DND-41 (cell line): ENCODE data around the gene NXNL2.

ENCODE experiments used
- ATAC-seq: fragments of 200-7000 bp; cut with Tn5 transposase; 3 replicates; pipeline ENCODE4 v1.9.1; 2021; ENCODE audit warnings: low read depth; ENCODE audit not compliant: insufficient read depth
- DNase-seq: peaks from one replicate; pipeline ENCODE4 v3.0.0-alpha.2; 2020
- H2AFZ ChIP-seq: 2 replicates; pipeline ENCODE4 v1.6.0; 2012; ENCODE audit warnings: low read depth, low read length
- H3K27ac ChIP-seq: 2 replicates; pipeline ENCODE4 v1.5.1; 2012; ENCODE audit warnings: low read length, inconsistent platforms
- H3K27me3 ChIP-seq: fragments of 200-600 bp; sonication (generic); 2 replicates; pipeline ENCODE4 v1.6.0; 2012; ENCODE audit warnings: low read length, mild to moderate bottlenecking, inconsistent platforms; ENCODE audit not compliant: insufficient read depth, poor library complexity
- H3K36me3 ChIP-seq: 2 replicates; pipeline ENCODE4 v1.5.1; 2012; ENCODE audit warnings: low read length, inconsistent platforms; ENCODE audit not compliant: insufficient read depth
- H3K4me1 ChIP-seq: 2 replicates; pipeline ENCODE4 v1.5.1; 2012; ENCODE audit warnings: mild to moderate bottlenecking, low read length; ENCODE audit not compliant: insufficient read depth
- H3K4me2 ChIP-seq: 2 replicates; pipeline ENCODE4 v1.6.0; 2012; ENCODE audit warnings: mild to moderate bottlenecking, moderate library complexity, low read length, inconsistent platforms; ENCODE audit not compliant: insufficient read depth
- H3K4me3 ChIP-seq, 2 experiments: fragments of 200-600 bp in 1 of 2; shearing (Covaris generic) in 1 of 2; 2 replicates each; pipeline ENCODE4 v1.5.1; 2012 to 2016; ENCODE audit warnings: inconsistent platforms in 2 of 2, low read length in 2 of 2, mild to moderate bottlenecking in 2 of 2, low read depth in 1 of 2, moderate library complexity in 1 of 2
- H3K79me2 ChIP-seq: 2 replicates; pipeline ENCODE4 v1.6.0; 2012; ENCODE audit warnings: low read length, inconsistent platforms; ENCODE audit not compliant: insufficient read depth
- H3K9ac ChIP-seq: 2 replicates; pipeline ENCODE4 v1.6.0; 2012; ENCODE audit warnings: low read depth, mild to moderate bottlenecking, inconsistent platforms, low read length, moderate library complexity
- H3K9me3 ChIP-seq: 2 replicates; pipeline ENCODE4 v1.5.1; 2012; ENCODE audit warnings: low read length, moderate library complexity, mild to moderate bottlenecking, inconsistent platforms; ENCODE audit not compliant: insufficient read depth, severe bottlenecking
- H4K20me1 ChIP-seq: 2 replicates; pipeline ENCODE4 v1.6.0; 2012; ENCODE audit warnings: low read length; ENCODE audit not compliant: insufficient read depth
- CTCF ChIP-seq: IDR thresholded peaks from 2 replicates; pipeline ENCODE4 v1.5.1; 2012; ENCODE audit warnings: borderline replicate concordance, low read length, moderate library complexity, mild to moderate bottlenecking; ENCODE audit not compliant: poor library complexity, severe bottlenecking; ENCODE audit errors: extremely low read depth
- EZH2 ChIP-seq: IDR thresholded peaks from 3 replicates; pipeline ENCODE4 v1.6.1; 2012; ENCODE audit warnings: borderline replicate concordance, low read depth, mild to moderate bottlenecking, moderate library complexity, low read length, inconsistent platforms; ENCODE audit not compliant: severe bottlenecking

The NXNL2 gene

GRCh38 chr9:88571419-88571818 is 36.4 kb downstream of the NXNL2 start:
- no peak overlapping the region for H3K9ac ChIP-seq
- H2AFZ ChIP-seq = no peak overlapping the region
- H3K79me2 ChIP-seq = no peaks in the 10 kb centered on the region
- H3K9me3 ChIP-seq = no peaks in the 10 kb centered on the region
- H3K27ac ChIP-seq = no peak overlapping the region
- H3K4me2 ChIP-seq = no peak overlapping the region
- no peak for TF ChIP-seq CTCF
- DNase-seq (no peak), ATAC-seq (no peak)
- H3K4me3 ChIP-seq = no peak overlapping the region
- no peaks in the 10 kb centered on the region for H3K27me3 ChIP-seq
- no peaks in the 10 kb centered on the region for H4K20me1 ChIP-seq
- no peaks in the 10 kb centered on the region for H3K36me3 ChIP-seq
- H3K4me1 ChIP-seq = no peaks in the 10 kb centered on the region

- no peak overlapping the region for H3K9ac ChIP-seq
- H3K79me2 ChIP-seq = no peaks in the 10 kb centered on the region
- no peak overlapping the region for H3K27ac ChIP-seq
- H3K4me1 ChIP-seq = no peaks in the 10 kb centered on the region
- H4K20me1 ChIP-seq = no peaks in the 10 kb centered on the region
- TF ChIP-seq EZH2 (no peak), CTCF (no peak)
- H3K36me3 ChIP-seq = no peaks in the 10 kb centered on the region
- no peak for ATAC-seq
- no peak for DNase-seq
- no peak overlapping the region for H2AFZ ChIP-seq
- no peaks in the 10 kb centered on the region for H3K27me3 ChIP-seq
- H3K4me3 ChIP-seq = no peak overlapping the region
- H3K9me3 ChIP-seq = no peaks in the 10 kb centered on the region
- no peak overlapping the region for H3K4me2 ChIP-seq
Observed at GRCh38 chr9:88572684-88573083, 37.7 kb downstream of the NXNL2 start.

- Histone ChIP-seq H4K20me1 (no peaks in the 10 kb centered on the region), H3K27ac (no peak overlapping the region), H3K4me2 (no peak overlapping the region), H2AFZ (no peak overlapping the region), H3K36me3 (no peaks in the 10 kb centered on the region), H3K27me3 (no peaks in the 10 kb centered on the region), H3K9me3 (no peaks in the 10 kb centered on the region), H3K9ac (no peak overlapping the region), H3K4me1 (peaks cover 3% of the 10 kb centered on the region; the same call in 1 of the 2 replicates), H3K79me2 (no peaks in the 10 kb centered on the region), H3K4me3 (no peak overlapping the region)
- TF ChIP-seq EZH2 = no peak
- no peak for TF ChIP-seq CTCF
- DNase-seq = no peak
- ATAC-seq = no peak
Observed at GRCh38 chr9:88574953-88575352, 40.0 kb downstream of the NXNL2 start.

- H3K9ac ChIP-seq = no peak overlapping the region
- no peaks in the 10 kb centered on the region for H3K36me3 ChIP-seq
- H3K27me3 ChIP-seq = no peaks in the 10 kb centered on the region
- no peaks in the 10 kb centered on the region for H3K79me2 ChIP-seq
- no peak for TF ChIP-seq EZH2
- DNase-seq = no peak
- ATAC-seq = no peak
- H3K9me3 ChIP-seq = no peaks in the 10 kb centered on the region
- H3K4me3 ChIP-seq = no peak overlapping the region
- no peaks in the 10 kb centered on the region for H4K20me1 ChIP-seq
- H3K4me1 ChIP-seq = peaks cover 3% of the 10 kb centered on the region; the same call in 1 of the 2 replicates
- no peak overlapping the region for H3K27ac ChIP-seq
- no peak overlapping the region for H2AFZ ChIP-seq
- H3K4me2 ChIP-seq = no peak overlapping the region
Observed at GRCh38 chr9:88577256-88578120, 42.5 kb downstream of the NXNL2 start.
